ENCODE data around the gene C3.
A peak's percentile ranks its signal among the peaks of the same experiment; 100 is the strongest.
"Not testable (repeated sequence)": the region's sequence is repeated elsewhere in the genome, so short reads cannot be mapped to it uniquely, and the experiment has no call there.

The C3 gene

GRCh38 chr19:6720369-6721137 lies at the start of gene C3:
TSS of gene C3 (minus strand) at chr19:6720650. CDS start at chr19:6720589, 61 bp downstream.
- no peak for DNase-seq

GRCh38 chr19:6769006-6769619 lies 48.7 kb upstream of the C3 start:
- DNase-seq = no peak

GRCh38 chr19:6768236-6768785 lies 47.9 kb upstream of the C3 start:
- DNase-seq = no peak

GRCh38 chr19:6767357-6768235 lies 47.1 kb upstream of the C3 start, which contains the start of gene SH2D3A:
TSS of gene SH2D3A (minus strand) at chr19:6767435. CDS start at chr19:6763748, 3,687 bp downstream.
- DNase-seq = peak; percentile 96

GRCh38 chr19:6767081-6767356 lies 46.6 kb upstream of the C3 start:
- DNase-seq = no peak

- peak; percentile 42 for DNase-seq
These were observed 46.1 kb upstream of the C3 start for GRCh38 chr19:6766357-6767080.

GRCh38 chr19:6765738-6766356 lies 45.4 kb upstream of the C3 start:
- DNase-seq = no peak

GRCh38 chr19:6762253-6762797 lies 41.9 kb upstream of the C3 start:
- not testable (repeated sequence) for DNase-seq

GRCh38 chr19:6761053-6761676 lies 40.7 kb upstream of the C3 start:
- DNase-seq = peak; percentile 40

GRCh38 chr19:6760606-6761005 lies 40.2 kb upstream of the C3 start:
- no peak for DNase-seq

GRCh38 chr19:6754653-6755463 lies 34.4 kb upstream of the C3 start:
- no peak for DNase-seq

GRCh38 chr19:6754136-6754535 lies 33.7 kb upstream of the C3 start:
- no peak for DNase-seq

- peak; percentile 93 for DNase-seq
These were observed 33.0 kb upstream of the C3 start for GRCh38 chr19:6753178-6754031.

GRCh38 chr19:6752256-6753177 lies 32.1 kb upstream of the C3 start:
- no peak for DNase-seq

- no peak for DNase-seq
These were observed 30.7 kb upstream of the C3 start for GRCh38 chr19:6751189-6751588.

GRCh38 chr19:6750062-6750461 lies 29.6 kb upstream of the C3 start:
- no peak for DNase-seq

GRCh38 chr19:6748543-6748942 lies 28.1 kb upstream of the C3 start:
- DNase-seq = not testable (repeated sequence)

GRCh38 chr19:6745965-6746364 lies 25.5 kb upstream of the C3 start:
- no peak for DNase-seq
